Suprapubic skin (tissue), 4 donors: ENCODE measurements around the gene USP14. TPM values are rescaled to one million over a fixed set of nuclear protein-coding genes. Genes with fewer than 3 reads are reported as not detected.

Source experiments
- DNase-seq, 2 donors: peaks; one replicate each; pipeline ENCODE4 v3.0.0-alpha.2; 2019; ENCODE audit warnings: low spot score in 2 of 2
- H3K27ac ChIP-seq: fragments of 200-600 bp; sonication (generic); one replicate; pipeline ENCODE4 v1.5.1; 2019
- H3K27me3 ChIP-seq: fragments of 200-600 bp; sonication (generic); one replicate; pipeline ENCODE4 v1.5.1; 2019
- H3K36me3 ChIP-seq: fragments of 200-600 bp; sonication (generic); one replicate; pipeline ENCODE4 v1.5.1; 2019
- H3K4me1 ChIP-seq: fragments of 200-600 bp; sonication (generic); one replicate; pipeline ENCODE4 v1.5.1; 2019
- H3K4me3 ChIP-seq: fragments of 200-600 bp; sonication (generic); one replicate; pipeline ENCODE4 v1.5.1; 2019; ENCODE audit warnings: mild to moderate bottlenecking
- H3K9me3 ChIP-seq: fragments of 200-600 bp; sonication (generic); one replicate; pipeline ENCODE4 v1.5.1; 2019
- CTCF ChIP-seq, 2 donors: fragments of 200-600 bp in 1 of 2; fragments of 450-650 bp in 1 of 2; sonication (generic) in 1 of 2; IDR thresholded peaks; one replicate each; pipeline ENCODE4 v1.5.1; 2016 to 2019; ENCODE audit warnings: antibody characterized with exemption in 2 of 2, mild to moderate bottlenecking in 1 of 2, moderate library complexity in 1 of 2
- EP300 ChIP-seq: sonication (generic); formaldehyde crosslinking; IDR thresholded peaks from one replicate; pipeline ENCODE4 v1.6.1; 2017; ENCODE audit warnings: antibody characterized with exemption
- POLR2A ChIP-seq, 2 donors: fragments of 450-650 bp; IDR thresholded peaks; one replicate each; pipeline ENCODE4 v1.6.1; 2017; ENCODE audit warnings: antibody characterized with exemption in 2 of 2, mild to moderate bottlenecking in 2 of 2, moderate library complexity in 2 of 2
- POLR2AphosphoS5 ChIP-seq, 3 donors: sonication (generic); formaldehyde crosslinking; IDR thresholded peaks; one replicate each; pipeline ENCODE4 v1.6.1; 2017; ENCODE audit warnings: antibody characterized with exemption in 3 of 3
- WGBS: methylation state at CpG from one replicate; pipeline ENCODE4 v1.1.5; 2018; 5-methylcytosine and 5-hydroxymethylcytosine counted together
- total RNA-seq, 4 donors: library from RNA; depleted of rRNA; stranded (reverse); fragments of >200 nt; gene quantifications; one replicate each; pipeline ENCODE4 v1.1.0, GENCODE V29; 2016

USP14 gene
- total RNA-seq, 4 donors from 2014 or later = 19.7 to 31.4 (median 27.9) TPM

GRCh38 chr18:245282-245847 lies 87.0 kb downstream of the USP14 start:
- TF ChIP-seq POLR2A (IDR thresholded peaks at IDR 0.05) = no peak
- TF ChIP-seq EP300 = no peak
- TF ChIP-seq CTCF (IDR thresholded peaks at IDR 0.05) = no peak
- TF ChIP-seq POLR2AphosphoS5 (IDR thresholded peaks at IDR 0.05) = no peak
- peaks cover 65% of the 10 kb centered on the region for H3K36me3 ChIP-seq
- no peak overlapping the region for H3K27ac ChIP-seq
- H3K4me1 ChIP-seq = no peaks in the 10 kb centered on the region
- no peak overlapping the region for H3K4me3 ChIP-seq
- DNase-seq = no peak
- no peaks in the 10 kb centered on the region for H3K27me3 ChIP-seq
- no peaks in the 10 kb centered on the region for H3K9me3 ChIP-seq
- WGBS = 98% methylated on average over 2 of the region's 2 CpGs

GRCh38 chr18:248053-248452 lies 89.7 kb downstream of the USP14 start:
- no peaks in the 10 kb centered on the region for H3K4me1 ChIP-seq
- no peak overlapping the region for H3K4me3 ChIP-seq
- no peaks in the 10 kb centered on the region for H3K9me3 ChIP-seq
- no peak overlapping the region for H3K27ac ChIP-seq
- H3K27me3 ChIP-seq = no peaks in the 10 kb centered on the region
- WGBS = 94% methylated on average over 4 of the region's 4 CpGs
- peaks cover 88% of the 10 kb centered on the region for H3K36me3 ChIP-seq
- TF ChIP-seq POLR2AphosphoS5 (IDR thresholded peaks at IDR 0.05) (no peak), POLR2A (IDR thresholded peaks at IDR 0.05) (no peak), CTCF (IDR thresholded peaks at IDR 0.05) (no peak), EP300 (no peak)
- DNase-seq = no peak

GRCh38 chr18:250685-251084 lies 92.3 kb downstream of the USP14 start:
- Histone ChIP-seq H3K4me3 (no peak overlapping the region), H3K9me3 (no peaks in the 10 kb centered on the region), H3K36me3 (peaks cover 93% of the 10 kb centered on the region), H3K27ac (no peak overlapping the region), H3K27me3 (no peaks in the 10 kb centered on the region), H3K4me1 (no peaks in the 10 kb centered on the region)
- DNase-seq = no peak
- TF ChIP-seq EP300 (no peak), POLR2AphosphoS5 (IDR thresholded peaks at IDR 0.05) (no peak), POLR2A (IDR thresholded peaks at IDR 0.05) (no peak), CTCF (IDR thresholded peaks at IDR 0.05) (no peak)
- WGBS = 96% methylated on average over 2 of the region's 2 CpGs

- no peak for TF ChIP-seq CTCF (IDR thresholded peaks at IDR 0.05)
- TF ChIP-seq EP300 = no peak
- no peak for TF ChIP-seq POLR2A (IDR thresholded peaks at IDR 0.05)
- no peak for TF ChIP-seq POLR2AphosphoS5 (IDR thresholded peaks at IDR 0.05)
- Histone ChIP-seq H3K27me3 (no peaks in the 10 kb centered on the region), H3K4me1 (no peaks in the 10 kb centered on the region), H3K27ac (no peak overlapping the region), H3K4me3 (no peak overlapping the region), H3K9me3 (no peaks in the 10 kb centered on the region), H3K36me3 (peaks cover 94% of the 10 kb centered on the region)
- DNase-seq = no peak
- 88% methylated on average over 5 of the region's 5 CpGs for WGBS
Observed at GRCh38 chr18:251572-251971, 93.2 kb downstream of the USP14 start.

- TF ChIP-seq POLR2A (IDR thresholded peaks at IDR 0.05) (no peak), EP300 (no peak), CTCF (IDR thresholded peaks at IDR 0.05) (no peak), POLR2AphosphoS5 (IDR thresholded peaks at IDR 0.05) (no peak)
- no peak overlapping the region for H3K4me3 ChIP-seq
- H3K27ac ChIP-seq = no peak overlapping the region
- no peak for DNase-seq
- no peaks in the 10 kb centered on the region for H3K9me3 ChIP-seq
- peaks cover 96% of the 10 kb centered on the region for H3K36me3 ChIP-seq
- H3K4me1 ChIP-seq = no peaks in the 10 kb centered on the region
- WGBS = 98% methylated on average over 1 of the region's 1 CpG
- H3K27me3 ChIP-seq = no peaks in the 10 kb centered on the region
Observed at GRCh38 chr18:253121-253520, 94.8 kb downstream of the USP14 start.
